Measurements from ENCODE around the gene ETV7. TPM values are rescaled to one million over a fixed set of nuclear protein-coding genes. Genes with fewer than 3 reads are reported as not detected.

ETV7 gene
- total and polyA plus RNA-seq, 2 experiments from 2014 or later: 0.47 to 1.2 TPM

DNA sequence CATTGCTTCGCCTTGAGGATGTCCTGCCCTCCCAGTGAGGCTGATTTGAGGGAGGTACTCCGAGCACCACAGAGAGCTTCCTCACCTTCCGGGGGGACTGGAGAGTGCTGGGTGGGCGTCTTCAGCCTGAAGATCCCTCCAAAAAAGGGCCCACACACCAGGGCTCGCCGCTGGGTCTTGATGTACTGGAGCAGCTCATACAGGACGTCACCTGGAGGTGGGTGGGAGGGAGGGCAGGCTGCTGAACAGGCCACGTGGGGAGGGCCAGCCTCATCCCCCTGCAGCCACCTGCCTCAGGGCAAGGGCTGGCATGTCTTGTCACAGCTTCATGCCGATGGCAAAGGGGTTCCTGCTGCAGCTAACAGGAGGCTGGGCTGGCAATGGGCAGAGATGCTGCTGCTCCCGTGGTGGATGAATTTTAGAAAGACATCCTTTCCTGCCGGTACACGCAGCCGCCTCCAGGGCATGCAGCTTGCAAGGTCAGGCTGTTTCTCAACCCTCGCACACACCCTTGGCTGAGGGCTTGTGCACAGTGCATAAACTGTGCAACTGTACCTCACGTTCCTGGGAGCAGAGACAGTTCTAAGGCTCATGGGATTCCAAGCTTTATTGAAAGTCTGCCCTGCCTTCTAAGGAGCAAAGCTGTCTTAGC lies 14.0 kb downstream of the ETV7 start:
- Histone ChIP-seq H4K20me1 (replicated peaks; ENCODE audit: insufficient read depth) (no peaks in the 10 kb centered on the region), H3K27me3 (ENCODE audit: insufficient read depth) (no peaks in the 10 kb centered on the region), H3K4me3 (no peak overlapping the region), H3K79me2 (replicated peaks; ENCODE audit: insufficient read depth) (no peaks in the 10 kb centered on the region), H3F3A (replicated peaks; ENCODE audit: low read depth) (no peaks in the 10 kb centered on the region), H3K9me2 (ENCODE audit: insufficient read depth) (no peaks in the 10 kb centered on the region), H3K27ac (ENCODE audit: low read depth) (no peak overlapping the region), H2AFZ (no peak overlapping the region; the same call in 1 of the 2 replicates), H3K4me2 (no peak overlapping the region), H3K4me1 (ENCODE audit: insufficient read depth) (0 out of 2 replicates have a peak, but pooled peaks cover 10% of the 10 kb centered on the region), H3K36me3 (ENCODE audit: insufficient read depth) (no peaks in the 10 kb centered on the region)
- TF ChIP-seq, protein P1, sequence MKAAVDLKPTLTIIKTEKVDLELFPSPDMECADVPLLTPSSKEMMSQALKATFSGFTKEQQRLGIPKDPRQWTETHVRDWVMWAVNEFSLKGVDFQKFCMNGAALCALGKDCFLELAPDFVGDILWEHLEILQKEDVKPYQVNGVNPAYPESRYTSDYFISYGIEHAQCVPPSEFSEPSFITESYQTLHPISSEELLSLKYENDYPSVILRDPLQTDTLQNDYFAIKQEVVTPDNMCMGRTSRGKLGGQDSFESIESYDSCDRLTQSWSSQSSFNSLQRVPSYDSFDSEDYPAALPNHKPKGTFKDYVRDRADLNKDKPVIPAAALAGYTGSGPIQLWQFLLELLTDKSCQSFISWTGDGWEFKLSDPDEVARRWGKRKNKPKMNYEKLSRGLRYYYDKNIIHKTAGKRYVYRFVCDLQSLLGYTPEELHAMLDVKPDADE (IDR thresholded peaks at IDR 0.05): no peak
- TF ChIP-seq, protein P2, sequence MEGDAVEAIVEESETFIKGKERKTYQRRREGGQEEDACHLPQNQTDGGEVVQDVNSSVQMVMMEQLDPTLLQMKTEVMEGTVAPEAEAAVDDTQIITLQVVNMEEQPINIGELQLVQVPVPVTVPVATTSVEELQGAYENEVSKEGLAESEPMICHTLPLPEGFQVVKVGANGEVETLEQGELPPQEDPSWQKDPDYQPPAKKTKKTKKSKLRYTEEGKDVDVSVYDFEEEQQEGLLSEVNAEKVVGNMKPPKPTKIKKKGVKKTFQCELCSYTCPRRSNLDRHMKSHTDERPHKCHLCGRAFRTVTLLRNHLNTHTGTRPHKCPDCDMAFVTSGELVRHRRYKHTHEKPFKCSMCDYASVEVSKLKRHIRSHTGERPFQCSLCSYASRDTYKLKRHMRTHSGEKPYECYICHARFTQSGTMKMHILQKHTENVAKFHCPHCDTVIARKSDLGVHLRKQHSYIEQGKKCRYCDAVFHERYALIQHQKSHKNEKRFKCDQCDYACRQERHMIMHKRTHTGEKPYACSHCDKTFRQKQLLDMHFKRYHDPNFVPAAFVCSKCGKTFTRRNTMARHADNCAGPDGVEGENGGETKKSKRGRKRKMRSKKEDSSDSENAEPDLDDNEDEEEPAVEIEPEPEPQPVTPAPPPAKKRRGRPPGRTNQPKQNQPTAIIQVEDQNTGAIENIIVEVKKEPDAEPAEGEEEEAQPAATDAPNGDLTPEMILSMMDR (conservative IDR thresholded peaks at IDR 0.05; ENCODE audit: low read depth in 2 of 2): no peak
- TF ChIP-seq ZNF114 (CRISPR knock-in tag; IDR thresholded peaks at IDR 0.05) (no peak), CREB1 (CRISPR knock-in tag; IDR thresholded peaks at IDR 0.05; ENCODE audit: low read depth) (no peak), STAT1 (IDR thresholded peaks at IDR 0.05; ENCODE audit: unreplicated experiment) (no peak), JUNB (IDR thresholded peaks at IDR 0.05; ENCODE audit: unreplicated experiment) (no peak), ZNF331 (CRISPR knock-in tag; IDR thresholded peaks at IDR 0.05; ENCODE audit: low read depth) (no peak), EZH2 (IDR thresholded peaks at IDR 0.05; ENCODE audit: low read depth, unreplicated experiment) (no peak), POLR2AphosphoS5 (IDR thresholded peaks at IDR 0.05; ENCODE audit: low read depth) (no peak)
- TF ChIP-seq, protein P3, sequence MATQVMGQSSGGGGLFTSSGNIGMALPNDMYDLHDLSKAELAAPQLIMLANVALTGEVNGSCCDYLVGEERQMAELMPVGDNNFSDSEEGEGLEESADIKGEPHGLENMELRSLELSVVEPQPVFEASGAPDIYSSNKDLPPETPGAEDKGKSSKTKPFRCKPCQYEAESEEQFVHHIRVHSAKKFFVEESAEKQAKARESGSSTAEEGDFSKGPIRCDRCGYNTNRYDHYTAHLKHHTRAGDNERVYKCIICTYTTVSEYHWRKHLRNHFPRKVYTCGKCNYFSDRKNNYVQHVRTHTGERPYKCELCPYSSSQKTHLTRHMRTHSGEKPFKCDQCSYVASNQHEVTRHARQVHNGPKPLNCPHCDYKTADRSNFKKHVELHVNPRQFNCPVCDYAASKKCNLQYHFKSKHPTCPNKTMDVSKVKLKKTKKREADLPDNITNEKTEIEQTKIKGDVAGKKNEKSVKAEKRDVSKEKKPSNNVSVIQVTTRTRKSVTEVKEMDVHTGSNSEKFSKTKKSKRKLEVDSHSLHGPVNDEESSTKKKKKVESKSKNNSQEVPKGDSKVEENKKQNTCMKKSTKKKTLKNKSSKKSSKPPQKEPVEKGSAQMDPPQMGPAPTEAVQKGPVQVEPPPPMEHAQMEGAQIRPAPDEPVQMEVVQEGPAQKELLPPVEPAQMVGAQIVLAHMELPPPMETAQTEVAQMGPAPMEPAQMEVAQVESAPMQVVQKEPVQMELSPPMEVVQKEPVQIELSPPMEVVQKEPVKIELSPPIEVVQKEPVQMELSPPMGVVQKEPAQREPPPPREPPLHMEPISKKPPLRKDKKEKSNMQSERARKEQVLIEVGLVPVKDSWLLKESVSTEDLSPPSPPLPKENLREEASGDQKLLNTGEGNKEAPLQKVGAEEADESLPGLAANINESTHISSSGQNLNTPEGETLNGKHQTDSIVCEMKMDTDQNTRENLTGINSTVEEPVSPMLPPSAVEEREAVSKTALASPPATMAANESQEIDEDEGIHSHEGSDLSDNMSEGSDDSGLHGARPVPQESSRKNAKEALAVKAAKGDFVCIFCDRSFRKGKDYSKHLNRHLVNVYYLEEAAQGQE (IDR thresholded peaks at IDR 0.05; ENCODE audit: unreplicated experiment): no peak
- TF ChIP-seq, protein P4, sequence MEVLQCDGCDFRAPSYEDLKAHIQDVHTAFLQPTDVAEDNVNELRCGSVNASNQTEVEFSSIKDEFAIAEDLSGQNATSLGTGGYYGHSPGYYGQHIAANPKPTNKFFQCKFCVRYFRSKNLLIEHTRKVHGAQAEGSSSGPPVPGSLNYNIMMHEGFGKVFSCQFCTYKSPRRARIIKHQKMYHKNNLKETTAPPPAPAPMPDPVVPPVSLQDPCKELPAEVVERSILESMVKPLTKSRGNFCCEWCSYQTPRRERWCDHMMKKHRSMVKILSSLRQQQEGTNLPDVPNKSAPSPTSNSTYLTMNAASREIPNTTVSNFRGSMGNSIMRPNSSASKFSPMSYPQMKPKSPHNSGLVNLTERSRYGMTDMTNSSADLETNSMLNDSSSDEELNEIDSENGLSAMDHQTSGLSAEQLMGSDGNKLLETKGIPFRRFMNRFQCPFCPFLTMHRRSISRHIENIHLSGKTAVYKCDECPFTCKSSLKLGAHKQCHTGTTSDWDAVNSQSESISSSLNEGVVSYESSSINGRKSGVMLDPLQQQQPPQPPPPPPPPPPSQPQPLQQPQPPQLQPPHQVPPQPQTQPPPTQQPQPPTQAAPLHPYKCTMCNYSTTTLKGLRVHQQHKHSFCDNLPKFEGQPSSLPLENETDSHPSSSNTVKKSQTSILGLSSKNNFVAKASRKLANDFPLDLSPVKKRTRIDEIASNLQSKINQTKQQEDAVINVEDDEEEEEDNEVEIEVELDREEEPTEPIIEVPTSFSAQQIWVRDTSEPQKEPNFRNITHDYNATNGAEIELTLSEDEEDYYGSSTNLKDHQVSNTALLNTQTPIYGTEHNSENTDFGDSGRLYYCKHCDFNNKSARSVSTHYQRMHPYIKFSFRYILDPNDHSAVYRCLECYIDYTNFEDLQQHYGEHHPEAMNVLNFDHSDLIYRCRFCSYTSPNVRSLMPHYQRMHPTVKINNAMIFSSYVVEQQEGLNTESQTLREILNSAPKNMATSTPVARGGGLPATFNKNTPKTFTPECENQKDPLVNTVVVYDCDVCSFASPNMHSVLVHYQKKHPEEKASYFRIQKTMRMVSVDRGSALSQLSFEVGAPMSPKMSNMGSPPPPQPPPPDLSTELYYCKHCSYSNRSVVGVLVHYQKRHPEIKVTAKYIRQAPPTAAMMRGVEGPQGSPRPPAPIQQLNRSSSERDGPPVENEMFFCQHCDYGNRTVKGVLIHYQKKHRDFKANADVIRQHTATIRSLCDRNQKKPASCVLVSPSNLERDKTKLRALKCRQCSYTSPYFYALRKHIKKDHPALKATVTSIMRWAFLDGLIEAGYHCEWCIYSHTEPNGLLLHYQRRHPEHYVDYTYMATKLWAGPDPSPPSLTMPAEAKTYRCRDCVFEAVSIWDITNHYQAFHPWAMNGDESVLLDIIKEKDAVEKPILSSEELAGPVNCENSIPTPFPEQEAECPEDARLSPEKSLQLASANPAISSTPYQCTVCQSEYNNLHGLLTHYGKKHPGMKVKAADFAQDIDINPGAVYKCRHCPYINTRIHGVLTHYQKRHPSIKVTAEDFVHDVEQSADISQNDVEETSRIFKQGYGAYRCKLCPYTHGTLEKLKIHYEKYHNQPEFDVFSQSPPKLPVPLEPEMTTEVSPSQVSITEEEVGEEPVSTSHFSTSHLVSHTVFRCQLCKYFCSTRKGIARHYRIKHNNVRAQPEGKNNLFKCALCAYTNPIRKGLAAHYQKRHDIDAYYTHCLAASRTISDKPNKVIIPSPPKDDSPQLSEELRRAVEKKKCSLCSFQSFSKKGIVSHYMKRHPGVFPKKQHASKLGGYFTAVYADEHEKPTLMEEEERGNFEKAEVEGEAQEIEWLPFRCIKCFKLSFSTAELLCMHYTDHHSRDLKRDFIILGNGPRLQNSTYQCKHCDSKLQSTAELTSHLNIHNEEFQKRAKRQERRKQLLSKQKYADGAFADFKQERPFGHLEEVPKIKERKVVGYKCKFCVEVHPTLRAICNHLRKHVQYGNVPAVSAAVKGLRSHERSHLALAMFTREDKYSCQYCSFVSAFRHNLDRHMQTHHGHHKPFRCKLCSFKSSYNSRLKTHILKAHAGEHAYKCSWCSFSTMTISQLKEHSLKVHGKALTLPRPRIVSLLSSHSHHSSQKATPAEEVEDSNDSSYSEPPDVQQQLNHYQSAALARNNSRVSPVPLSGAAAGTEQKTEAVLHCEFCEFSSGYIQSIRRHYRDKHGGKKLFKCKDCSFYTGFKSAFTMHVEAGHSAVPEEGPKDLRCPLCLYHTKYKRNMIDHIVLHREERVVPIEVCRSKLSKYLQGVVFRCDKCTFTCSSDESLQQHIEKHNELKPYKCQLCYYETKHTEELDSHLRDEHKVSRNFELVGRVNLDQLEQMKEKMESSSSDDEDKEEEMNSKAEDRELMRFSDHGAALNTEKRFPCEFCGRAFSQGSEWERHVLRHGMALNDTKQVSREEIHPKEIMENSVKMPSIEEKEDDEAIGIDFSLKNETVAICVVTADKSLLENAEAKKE (CRISPR knock-in tag; IDR thresholded peaks at IDR 0.05): no peak
- no peaks in the 10 kb centered on the region for H3K9me3 Mint-ChIP-seq
- peaks cover 8% of the 10 kb centered on the region for H3K27me3 Mint-ChIP-seq (ENCODE audit: insufficient read depth, low read depth, poor library complexity)
- H3K36me3 Mint-ChIP-seq (ENCODE audit: low read depth): peaks cover 4% of the 10 kb centered on the region; the same call in 1 of the 3 replicates
- no peak overlapping the region for H3K4me3 Mint-ChIP-seq
- no peak for DNase-seq (ENCODE audit: low spot score)
- ATAC-seq: no peak; the same call in 2 of the 3 replicates
- no peak overlapping the region for H3K27ac Mint-ChIP-seq
- peaks cover 21% of the 10 kb centered on the region for H3K4me1 Mint-ChIP-seq
